SK-N-SH (cell line): ENCODE data around the gene PKDCC. TPM values are rescaled to one million over a fixed set of nuclear protein-coding genes. Genes with fewer than 3 reads are reported as not detected.

Experiments used
- CTCF ChIA-PET: fragments of 300-600, 350-600 bp; formaldehyde crosslinking; extraction: SDS; loops from one replicate; lab custom pipeline; 2021; lab: Yijun Ruan, JAX
- POLR2A ChIA-PET: fragments of 350-600 bp; sonication (Branson Sonifier 250); formaldehyde crosslinking; extraction: SDS; loops from one replicate; lab custom pipeline; 2020; ENCODE audit warnings: antibody characterized with exemption, inconsistent platforms; lab: Yijun Ruan, JAX
- DNase-seq: peaks from one replicate; pipeline ENCODE4 v3.0.0; 2012
- H2AFZ ChIP-seq: fragments of 200-600 bp; sonication (generic); 2 replicates; pipeline ENCODE4 v1.8.1; 2016; ENCODE audit warnings: antibody characterized with exemption, mild to moderate bottlenecking, low read depth
- H3F3A ChIP-seq: fragments of 200-600 bp; sonication (generic); replicated peaks from 2 replicates; pipeline ENCODE3; 2016; ENCODE audit warnings: antibody characterized with exemption, mild to moderate bottlenecking; ENCODE audit not compliant: insufficient read depth
- H3K27ac ChIP-seq, 2 experiments: fragments of 200-500 bp in 1 of 2; fragments of 200-600 bp in 1 of 2; sonication (Bioruptor generic) in 1 of 2; sonication (generic), shearing (Covaris generic) in 1 of 2; 2 replicates each; pipeline versions ENCODE4 v1.5.1 to v1.6.1; 2014 to 2016; ENCODE audit warnings: low read depth in 2 of 2, inconsistent platforms in 1 of 2, low read length in 1 of 2, mild to moderate bottlenecking in 1 of 2, mixed read lengths in 1 of 2
- H3K27me3 ChIP-seq: fragments of 200-600 bp; sonication (generic), shearing (Covaris generic); 2 replicates; pipeline ENCODE4 v1.6.1; 2016; ENCODE audit warnings: mixed run types; ENCODE audit not compliant: insufficient read depth
- H3K36me3 ChIP-seq, 2 experiments: fragments of 200-500 bp in 1 of 2; fragments of 200-600 bp in 1 of 2; sonication (Bioruptor generic) in 1 of 2; sonication (generic) in 1 of 2; replicated peaks in 1 of 2; 2 replicates each; pipeline versions ENCODE3 to v1.5.1; 2014 to 2016; ENCODE audit warnings: low read length in 1 of 2, mild to moderate bottlenecking in 1 of 2; ENCODE audit not compliant: insufficient read depth in 2 of 2, control insufficient read depth in 1 of 2
- H3K4me1 ChIP-seq, 2 experiments: fragments of 200-500 bp in 1 of 2; fragments of 200-600 bp in 1 of 2; sonication (Bioruptor generic) in 1 of 2; sonication (generic), shearing (Covaris generic) in 1 of 2; 2 replicates each; pipeline versions ENCODE4 v1.5.1 to v1.6.1; 2014 to 2016; ENCODE audit warnings: low read depth in 1 of 2, low read length in 1 of 2, mixed run types in 1 of 2; ENCODE audit not compliant: insufficient read depth in 2 of 2, control insufficient read depth in 1 of 2
- H3K4me2 ChIP-seq: fragments of 200-600 bp; sonication (generic), shearing (Covaris generic); 2 replicates; pipeline ENCODE4 v1.6.1; 2017; ENCODE audit warnings: mixed run types
- H3K4me3 ChIP-seq, 2 experiments: fragments of 200-500 bp in 1 of 2; fragments of 200-600 bp in 1 of 2; sonication (Bioruptor generic) in 1 of 2; sonication (generic), shearing (Covaris generic) in 1 of 2; 2 replicates each; pipeline versions ENCODE4 v1.5.1 to v1.8.1; 2014 to 2016; ENCODE audit warnings: low read depth in 2 of 2, inconsistent platforms in 1 of 2, low read length in 1 of 2, mild to moderate bottlenecking in 1 of 2, mixed read lengths in 1 of 2, moderate library complexity in 1 of 2
- H3K79me2 ChIP-seq: fragments of 200-600 bp; sonication (generic); 2 replicates; pipeline ENCODE4 v1.8.1; 2017; ENCODE audit warnings: mild to moderate bottlenecking; ENCODE audit not compliant: insufficient read depth
- H3K9ac ChIP-seq: fragments of 200-600 bp; sonication (generic); 2 replicates; pipeline ENCODE4 v1.6.1; 2017; ENCODE audit warnings: mixed run types
- H3K9me2 ChIP-seq: fragments of 200-600 bp; sonication (generic); 2 replicates; pipeline ENCODE4 v1.6.1; 2017; ENCODE audit warnings: mixed run types
- H3K9me3 ChIP-seq: fragments of 200-600 bp; sonication (generic); 2 replicates; pipeline ENCODE4 v1.6.1; 2017; ENCODE audit warnings: mixed run types, mild to moderate bottlenecking, moderate library complexity
- H4K20me1 ChIP-seq: fragments of 200-600 bp; sonication (generic); 2 replicates; pipeline ENCODE4 v1.6.1; 2017; ENCODE audit warnings: mild to moderate bottlenecking, mixed run types; ENCODE audit not compliant: insufficient read depth
- CHD2 ChIP-seq: fragments of 150-350 bp; IDR thresholded peaks from 2 replicates; pipeline ENCODE4 v1.6.1; 2018; ENCODE audit warnings: low read length; ENCODE audit not compliant: partially characterized antibody
- CTCF ChIP-seq: fragments of 200-600 bp; sonication (generic); IDR thresholded peaks from 2 replicates; pipeline ENCODE4 v1.6.1; 2017; ENCODE audit warnings: antibody characterized with exemption, mild to moderate bottlenecking, moderate library complexity
- ELF1 ChIP-seq: IDR thresholded peaks from 2 replicates; pipeline ENCODE4 v1.4.0; 2012
- FOSL2 ChIP-seq: IDR thresholded peaks from 2 replicates; pipeline ENCODE4 v1.4.0; 2012; ENCODE audit warnings: low read depth, mild to moderate bottlenecking, moderate library complexity, borderline replicate concordance
- FOXJ3 ChIP-seq: sonication (generic); formaldehyde crosslinking; IDR thresholded peaks from 2 replicates; pipeline ENCODE4 v1.5.1; 2020; ENCODE audit warnings: mild to moderate bottlenecking, missing genetic modification reagents
- GATA2 ChIP-seq: sonication (generic); formaldehyde crosslinking; IDR thresholded peaks from 2 replicates; pipeline ENCODE4 v1.5.0; 2020; ENCODE audit warnings: mild to moderate bottlenecking, missing genetic modification reagents
- IRF3 ChIP-seq: fragments of 150-350 bp; IDR thresholded peaks from 2 replicates; pipeline ENCODE4 v1.6.1; 2016; ENCODE audit warnings: mild to moderate bottlenecking, low read depth, low read length
- NRF1 ChIP-seq: IDR thresholded peaks from 2 replicates; pipeline ENCODE4 v1.6.1; 2012; ENCODE audit warnings: low read depth, mild to moderate bottlenecking, low read length
- RAD21 ChIP-seq: IDR thresholded peaks from 2 replicates; pipeline ENCODE4 v1.6.1; 2012; ENCODE audit warnings: mild to moderate bottlenecking, low read length
- RCOR1 ChIP-seq: fragments of 150-350 bp; IDR thresholded peaks from 2 replicates; pipeline ENCODE4 v1.6.1; 2017; ENCODE audit warnings: antibody characterized with exemption, low read length
- RXRA ChIP-seq: IDR thresholded peaks from 2 replicates; pipeline ENCODE4 v1.4.0; 2012; ENCODE audit warnings: low read depth, mild to moderate bottlenecking, borderline replicate concordance
- SIN3A ChIP-seq: IDR thresholded peaks from 2 replicates; pipeline ENCODE4 v1.6.1; 2012; ENCODE audit warnings: low read depth, mild to moderate bottlenecking, low read length, moderate library complexity, borderline replicate concordance
- SMC3 ChIP-seq: IDR thresholded peaks from 2 replicates; pipeline ENCODE4 v1.6.1; 2012; ENCODE audit warnings: low read depth, low read length, improper control_type of control experiment
- TCF12 ChIP-seq: IDR thresholded peaks from 2 replicates; pipeline ENCODE4 v1.4.0; 2012
- USF2 ChIP-seq: fragments of 150-350 bp; IDR thresholded peaks from 2 replicates; pipeline ENCODE4 v1.6.1; 2017; ENCODE audit warnings: antibody characterized with exemption, low read length, low read depth, borderline replicate concordance
- YY1 ChIP-seq: IDR thresholded peaks from 2 replicates; pipeline ENCODE4 v1.4.0; 2012; ENCODE audit warnings: low read depth, mild to moderate bottlenecking
- ZBTB33 ChIP-seq: IDR thresholded peaks from 2 replicates; pipeline ENCODE4 v1.4.0; 2012; ENCODE audit warnings: low read depth, borderline replicate concordance
- WGBS: methylation state at CpG from one replicate; pipeline ENCODE4 v1.1.6; 2017; ENCODE audit warnings: low lambda C conversion rate; 5-methylcytosine and 5-hydroxymethylcytosine counted together
- polyA plus RNA-seq, 3 experiments: library from polyadenylated mRNA; depleted of rRNA; stranded (reverse); fragments of >200 nt; gene quantifications; 2 replicates each; pipeline ENCODE4 v1.2.3, GENCODE V29; 2012

Gene PKDCC
- polyA plus RNA-seq, 1 of the 3 experiments (the other 2 are of a cell fraction): 16.0 TPM

GRCh38 chr2:42089340-42089925, 41.6 kb downstream of the PKDCC start:
- peaks cover 0 to 6% of the 10 kb centered on the region in 2 experiments; a peak in 2 of 4 replicates for H3K4me1 ChIP-seq
- H3K9ac ChIP-seq: no peak overlapping the region
- 84% methylated on average over 16 of the region's 16 CpGs for WGBS
- no peak overlapping the region for H2AFZ ChIP-seq
- no peaks in the 10 kb centered on the region for H4K20me1 ChIP-seq
- CTCF ChIA-PET: interaction anchor here (0.6 to 23.8 kb wide), 10 partner anchors 17 to 272 kb away, joined by 4 to 897 read pairs (median 33); partner anchors contain the start of gene COX7A2L
- H3F3A ChIP-seq: no peaks in the 10 kb centered on the region
- no peak overlapping the region for H3K27ac ChIP-seq
- H3K9me2 ChIP-seq: no peaks in the 10 kb centered on the region
- peak overlapping the region in 1 of 2 experiments; percentile 20; a peak in 1 of 4 replicates for H3K4me3 ChIP-seq
- no peaks in the 10 kb centered on the region for H3K36me3 ChIP-seq
- no peaks in the 10 kb centered on the region for H3K79me2 ChIP-seq
- H3K4me2 ChIP-seq: no peak overlapping the region
- no peaks in the 10 kb centered on the region for H3K27me3 ChIP-seq
- TF ChIP-seq ZBTB33 (no peak), NRF1 (no peak), CTCF (peak; percentile 58), YY1 (no peak), ELF1 (no peak), SIN3A (no peak), SMC3 (peak; percentile 20; the same call in 1 of the 2 replicates), RXRA (no peak), GATA2 (CRISPR knock-in tag) (no peak), IRF3 (no peak), CHD2 (no peak), USF2 (no peak), RCOR1 (no peak), FOSL2 (no peak), TCF12 (no peak), FOXJ3 (CRISPR knock-in tag) (no peak), RAD21 (peak; percentile 47)
- TF ChIP-seq, all 33 proteins: peak for 3
- peak; percentile 64 for DNase-seq
- H3K9me3 ChIP-seq: no peaks in the 10 kb centered on the region
- POLR2A ChIA-PET: no interaction called here
